ENCODE data around the gene GH2.
A peak's percentile ranks its signal among the peaks of the same experiment; 100 is the strongest.

GH2 gene

GRCh38 chr17:63838631-63839171 lies 43.0 kb downstream of the GH2 start:
- H3K4me3 ChIP-seq (ENCODE audit: low read depth, low read length), result no peak overlapping the region
- H3K9me3 ChIP-seq (ENCODE audit: control insufficient read depth, insufficient read depth, low read depth, low read length), result no peaks in the 10 kb centered on the region
- CTCF ChIA-PET, result interaction anchor here (0.5 to 2.0 kb wide), 6 partner anchors 9 to 1415 kb away, joined by 3 to 10 read pairs (median 4); partner anchors contain the start of gene FTSJ3
- peak overlapping the region; percentile 61; the same call in 1 of the 2 replicates for H3K27ac ChIP-seq (ENCODE audit: extremely low read depth, low read depth, low read length)
- peaks cover 20% of the 10 kb centered on the region for H3K4me1 ChIP-seq (ENCODE audit: control insufficient read depth, insufficient read depth, low read length)
- H3K36me3 ChIP-seq (ENCODE audit: control insufficient read depth in 2 of 2, insufficient read depth in 1 of 2, low read length in 2 of 2), result peaks cover 27 to 47% of the 10 kb centered on the region in 2 experiments
- POLR2A ChIA-PET, result interaction anchor here (0.6 to 6.5 kb wide), 4 partner anchors 9 to 668 kb away, joined by 3 to 65 read pairs (median 4); partner anchors contain the start of genes CEP95, DDX5, FTSJ3 and PSMC5
- TF ChIP-seq AEBP2 (tag by site-specific recombination; IDR thresholded peaks at IDR 0.05; ENCODE audit: borderline replicate concordance) (no peak), FEZF1 (tag by site-specific recombination; IDR thresholded peaks at IDR 0.05) (peak; percentile 32; the same call in 1 of the 2 replicates)

GRCh38 chr17:63837962-63838600 lies 43.7 kb downstream of the GH2 start:
- ChIA-PET CTCF (interaction anchor here (0.5 to 2.0 kb wide), 7 partner anchors 8 to 1414 kb away, joined by 3 to 10 read pairs (median 4); partner anchors contain the start of gene FTSJ3), POLR2A (interaction anchor here (1.9 to 6.5 kb wide), 2 partner anchors 9 to 11 kb away, joined by 5 to 65 read pairs; partner anchors contain the start of genes FTSJ3 and PSMC5)
- H3K36me3 ChIP-seq (ENCODE audit: control insufficient read depth in 2 of 2, insufficient read depth in 1 of 2, low read length in 2 of 2), result peaks cover 33 to 53% of the 10 kb centered on the region in 2 experiments
- H3K4me1 ChIP-seq (ENCODE audit: control insufficient read depth, insufficient read depth, low read length), result peaks cover 20% of the 10 kb centered on the region
- no peak for TF ChIP-seq ZNF621 (tag by site-specific recombination; IDR thresholded peaks at IDR 0.05)
- TF ChIP-seq KLF17 (tag by site-specific recombination; IDR thresholded peaks at IDR 0.05), result no peak
- TF ChIP-seq PRDM4 (tag by site-specific recombination; IDR thresholded peaks at IDR 0.05), result no peak
- TF ChIP-seq ZNF449 (tag by site-specific recombination; IDR thresholded peaks at IDR 0.05), result no peak
- no peak for TF ChIP-seq ZNF16 (tag by site-specific recombination; IDR thresholded peaks at IDR 0.05; ENCODE audit: low read depth)
- no peak for TF ChIP-seq ZNF518A (tag by site-specific recombination; conservative IDR thresholded peaks at IDR 0.05; ENCODE audit: low read depth)
- TF ChIP-seq ZNF311 (tag by site-specific recombination; IDR thresholded peaks at IDR 0.05; ENCODE audit: borderline replicate concordance), result no peak
- TF ChIP-seq ZNF596 (tag by site-specific recombination; IDR thresholded peaks at IDR 0.05), result no peak
- H3K27ac ChIP-seq (ENCODE audit: extremely low read depth, low read depth, low read length), result peak overlapping the region; percentile 34; the same call in 1 of the 2 replicates
- H3K9me3 ChIP-seq (ENCODE audit: control insufficient read depth, insufficient read depth, low read depth, low read length), result no peaks in the 10 kb centered on the region
- no peak overlapping the region for H3K4me3 ChIP-seq (ENCODE audit: low read depth, low read length)
